Measurements from ENCODE around the gene KLHL24. TPM values are rescaled to one million over a fixed set of nuclear protein-coding genes. Genes with fewer than 3 reads are reported as not detected.

Gene KLHL24
- total RNA-seq, 1 donor from 2014 or later: 97.2 TPM

DNA sequence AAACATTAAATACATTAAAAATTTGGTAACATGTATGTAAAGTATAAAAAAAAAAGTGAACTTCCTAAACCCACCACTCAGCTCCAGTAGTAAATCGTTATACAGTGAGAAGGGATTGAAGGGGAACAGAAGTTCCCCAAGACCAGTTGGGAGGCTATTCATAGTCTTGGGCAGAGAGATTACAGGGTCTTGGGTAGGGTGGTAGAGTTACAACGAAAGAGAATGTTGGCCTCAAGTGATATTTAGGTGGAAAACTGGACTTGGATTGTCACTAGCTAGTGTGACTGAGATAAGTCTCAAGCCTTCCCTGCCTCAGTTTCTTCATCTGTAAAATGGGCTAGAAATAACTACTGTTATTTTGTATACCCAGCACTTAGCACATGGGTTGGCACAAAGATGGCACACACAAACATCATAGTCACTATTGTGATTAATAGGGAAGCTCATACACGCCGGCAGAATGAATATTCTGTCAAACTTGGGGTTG, 61.7 kb downstream of the KLHL24 start:
- H3K79me2 ChIP-seq (ENCODE audit: low read depth): peaks cover 44% of the 10 kb centered on the region
- H3K27ac Mint-ChIP-seq: peak overlapping the region; percentile 83
- H3K9ac ChIP-seq: no peak overlapping the region
- H3K4me3 Mint-ChIP-seq: peak overlapping the region; percentile 89
- H3K4me3 ChIP-seq: peak overlapping the region; percentile 95
- DNase-seq (ENCODE audit: low spot score): no peak
- peaks cover 31% of the 10 kb centered on the region for H3K4me1 Mint-ChIP-seq
- no peaks in the 10 kb centered on the region for H3K9me3 Mint-ChIP-seq
- TF ChIP-seq, protein P1, sequence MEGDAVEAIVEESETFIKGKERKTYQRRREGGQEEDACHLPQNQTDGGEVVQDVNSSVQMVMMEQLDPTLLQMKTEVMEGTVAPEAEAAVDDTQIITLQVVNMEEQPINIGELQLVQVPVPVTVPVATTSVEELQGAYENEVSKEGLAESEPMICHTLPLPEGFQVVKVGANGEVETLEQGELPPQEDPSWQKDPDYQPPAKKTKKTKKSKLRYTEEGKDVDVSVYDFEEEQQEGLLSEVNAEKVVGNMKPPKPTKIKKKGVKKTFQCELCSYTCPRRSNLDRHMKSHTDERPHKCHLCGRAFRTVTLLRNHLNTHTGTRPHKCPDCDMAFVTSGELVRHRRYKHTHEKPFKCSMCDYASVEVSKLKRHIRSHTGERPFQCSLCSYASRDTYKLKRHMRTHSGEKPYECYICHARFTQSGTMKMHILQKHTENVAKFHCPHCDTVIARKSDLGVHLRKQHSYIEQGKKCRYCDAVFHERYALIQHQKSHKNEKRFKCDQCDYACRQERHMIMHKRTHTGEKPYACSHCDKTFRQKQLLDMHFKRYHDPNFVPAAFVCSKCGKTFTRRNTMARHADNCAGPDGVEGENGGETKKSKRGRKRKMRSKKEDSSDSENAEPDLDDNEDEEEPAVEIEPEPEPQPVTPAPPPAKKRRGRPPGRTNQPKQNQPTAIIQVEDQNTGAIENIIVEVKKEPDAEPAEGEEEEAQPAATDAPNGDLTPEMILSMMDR (IDR thresholded peaks at IDR 0.05): no peak
- TF ChIP-seq EZH2phosphoT487 (IDR thresholded peaks at IDR 0.05): no peak
- TF ChIP-seq EZH2 (IDR thresholded peaks at IDR 0.05): no peak
- peaks cover 6% of the 10 kb centered on the region for H3K36me3 Mint-ChIP-seq
- H3K4me1 ChIP-seq: peaks cover 12% of the 10 kb centered on the region
- H3K27me3 ChIP-seq: no peaks in the 10 kb centered on the region
- H3K27ac ChIP-seq: no peak overlapping the region
- no peaks in the 10 kb centered on the region for H3K27me3 Mint-ChIP-seq (ENCODE audit: insufficient read depth, low read depth)
- no peaks in the 10 kb centered on the region for H3K9me3 ChIP-seq (ENCODE audit: low read depth)
- H3K4me2 ChIP-seq: peak overlapping the region; percentile 51
- H3K36me3 ChIP-seq: no peaks in the 10 kb centered on the region
- H3F3A ChIP-seq (ENCODE audit: low read depth): no peaks in the 10 kb centered on the region
- peaks cover 41% of the 10 kb centered on the region for H4K20me1 ChIP-seq (ENCODE audit: low read depth)
- H2AFZ ChIP-seq (replicated peaks): peak overlapping the region; percentile 16

DNA sequence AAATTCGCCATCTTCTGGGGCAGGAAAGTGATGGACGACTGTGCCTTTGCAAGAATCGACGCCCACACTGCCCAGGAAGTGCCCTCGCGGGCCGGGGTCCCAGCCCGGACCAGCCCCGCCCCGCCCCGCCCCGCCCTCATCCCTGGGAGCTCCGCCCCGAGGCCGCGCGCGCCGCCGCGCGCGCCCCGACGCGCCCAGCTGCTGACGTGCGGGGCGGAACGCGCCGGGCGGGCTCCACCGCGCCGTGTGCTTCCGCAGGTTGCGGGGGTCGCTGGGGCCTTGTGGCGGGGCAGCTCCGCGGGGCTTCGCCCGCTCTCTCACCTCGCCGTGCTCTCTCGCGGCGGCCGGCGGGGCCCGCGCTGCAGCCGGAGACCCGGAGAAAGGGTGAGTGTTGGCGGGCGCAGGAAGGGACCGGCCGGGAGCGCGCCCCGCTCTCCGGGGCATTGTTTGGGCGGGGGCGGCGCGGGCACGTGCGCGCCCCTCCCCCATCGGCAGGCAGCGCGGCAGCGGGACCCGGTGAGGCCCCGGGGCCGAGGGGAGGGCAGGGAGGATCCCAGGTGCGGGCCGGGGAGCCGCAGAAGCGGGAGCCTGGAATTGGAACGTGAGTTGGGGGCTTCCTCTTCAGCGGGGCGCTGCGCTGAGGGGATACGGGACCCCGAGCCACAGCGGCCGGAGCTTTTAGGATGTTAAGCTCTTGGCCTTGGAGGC, 62.3 kb downstream of the KLHL24 start, which contains the start of gene YEATS2:
Gene YEATS2, plus strand, starts transcription at position 188 of the 708 bp plus-strand sequence. CDS start 17,366 bp downstream, outside the sequence.
- H3K4me1 Mint-ChIP-seq: peaks cover 31% of the 10 kb centered on the region
- H3K9me3 Mint-ChIP-seq: no peaks in the 10 kb centered on the region
- Histone ChIP-seq H3K9ac (peak within 1 kb of the TSS; percentile 85), H4K20me1 (ENCODE audit: low read depth) (peaks cover 47% of the 10 kb centered on the region), H3K9me3 (ENCODE audit: low read depth) (no peaks in the 10 kb centered on the region), H3K27me3 (no peaks in the 10 kb centered on the region), H3F3A (ENCODE audit: low read depth) (no peaks in the 10 kb centered on the region), H3K79me2 (ENCODE audit: low read depth) (peaks cover 50% of the 10 kb centered on the region), H3K36me3 (no peaks in the 10 kb centered on the region), H3K4me2 (peak within 1 kb of the TSS; percentile 90), H3K4me3 (peak within 1 kb of the TSS; percentile 95), H2AFZ (replicated peaks) (peak within 1 kb of the TSS; percentile 81), H3K4me1 (peaks cover 12% of the 10 kb centered on the region), H3K27ac (peak within 1 kb of the TSS; percentile 62)
- peak within 1 kb of the TSS; percentile 83 for H3K27ac Mint-ChIP-seq
- DNase-seq (ENCODE audit: low spot score): peak; percentile 86
- TF ChIP-seq EZH2 (IDR thresholded peaks at IDR 0.05) (peak; percentile 19), EZH2phosphoT487 (IDR thresholded peaks at IDR 0.05) (no peak)
- TF ChIP-seq, protein P1 (IDR thresholded peaks at IDR 0.05): no peak
- peak within 1 kb of the TSS; percentile 93 for H3K4me3 Mint-ChIP-seq
- peaks cover 6% of the 10 kb centered on the region for H3K36me3 Mint-ChIP-seq
- H3K27me3 Mint-ChIP-seq (ENCODE audit: insufficient read depth, low read depth): no peaks in the 10 kb centered on the region

DNA sequence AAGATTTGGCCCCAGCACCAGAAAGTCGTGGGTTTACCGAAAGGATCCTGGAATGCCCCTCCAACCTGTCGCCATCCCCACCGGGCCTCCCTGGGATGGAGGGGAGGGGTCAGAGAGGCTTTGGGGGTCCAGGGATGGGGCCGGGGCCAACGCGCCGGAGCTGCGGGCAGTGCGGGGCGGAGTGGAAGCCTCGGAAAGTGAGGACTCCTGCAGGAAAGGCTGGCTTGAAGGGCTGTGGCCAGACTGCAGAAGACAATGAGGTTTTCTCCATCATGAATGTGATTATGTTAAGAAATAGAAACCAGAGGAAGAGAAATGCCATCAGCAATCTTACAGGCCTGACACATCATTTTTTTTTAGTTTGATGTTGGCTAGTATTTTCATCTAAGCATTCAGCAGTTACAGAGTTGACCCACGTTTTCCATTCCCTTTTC, 62.9 kb downstream of the KLHL24 start:
- Mint-ChIP-seq H3K27me3 (ENCODE audit: insufficient read depth, low read depth) (no peaks in the 10 kb centered on the region), H3K36me3 (peaks cover 7% of the 10 kb centered on the region), H3K4me3 (peak overlapping the region; percentile 93), H3K27ac (peak overlapping the region; percentile 31), H3K9me3 (no peaks in the 10 kb centered on the region), H3K4me1 (peaks cover 31% of the 10 kb centered on the region)
- Histone ChIP-seq H3K4me2 (peak overlapping the region; percentile 90), H3K4me1 (peaks cover 12% of the 10 kb centered on the region), H3K9ac (peak overlapping the region; percentile 85), H3K27me3 (no peaks in the 10 kb centered on the region), H3K79me2 (ENCODE audit: low read depth) (peaks cover 55% of the 10 kb centered on the region), H3K36me3 (no peaks in the 10 kb centered on the region), H2AFZ (replicated peaks) (peak overlapping the region; percentile 81), H3F3A (ENCODE audit: low read depth) (no peaks in the 10 kb centered on the region), H4K20me1 (ENCODE audit: low read depth) (peaks cover 53% of the 10 kb centered on the region), H3K9me3 (ENCODE audit: low read depth) (no peaks in the 10 kb centered on the region), H3K27ac (peak overlapping the region; percentile 62), H3K4me3 (peak overlapping the region; percentile 95)
- TF ChIP-seq EZH2phosphoT487 (IDR thresholded peaks at IDR 0.05) (no peak), EZH2 (IDR thresholded peaks at IDR 0.05) (no peak)
- TF ChIP-seq, protein P1 (IDR thresholded peaks at IDR 0.05): no peak
- DNase-seq (ENCODE audit: low spot score): peak; percentile 65
